Caco-2 (cell line): Measurements from ENCODE around the gene FHOD1. TPM values are rescaled to one million over a fixed set of nuclear protein-coding genes. Genes with fewer than 3 reads are reported as not detected.

Experiments
- BruUV-seq: library from RNA; stranded (reverse); fragments of 400-500 nt; replicated peaks from 2 replicates; lab custom pipeline; 2021; lab: Mats Ljungman, UMichigan
- CTCF ChIA-PET: fragments of 300-600 bp; sonication (Branson Sonifier 250); formaldehyde crosslinking; loops from one replicate; lab custom pipeline; 2022; ENCODE audit warnings: antibody characterized with exemption; lab: Charles Lee
- POLR2A ChIA-PET: fragments of 300-600 bp; sonication (Branson Sonifier 250); formaldehyde crosslinking; loops from one replicate; lab custom pipeline; 2022; ENCODE audit warnings: antibody characterized with exemption; lab: Charles Lee
- DNase-seq, 2 experiments: peaks; one replicate each; pipeline versions ENCODE4 v3.0.0 to v3.0.0-alpha.2; 2020 to 2022
- H3K27me3 ChIP-seq: replicated peaks from 2 replicates; pipeline ENCODE4 v1.6.0; 2011; ENCODE audit warnings: low read length; ENCODE audit not compliant: control insufficient read depth, insufficient read depth
- H3K36me3 ChIP-seq: 2 replicates; pipeline ENCODE4 v1.5.1; 2011; ENCODE audit warnings: low read length; ENCODE audit not compliant: control insufficient read depth, insufficient read depth
- H3K4me1 ChIP-seq: fragments of 250-450 bp; sonication (Bioruptor Pico); 2 replicates; pipeline ENCODE4 v1.5.1; 2020; ENCODE audit warnings: mild to moderate bottlenecking
- H3K4me3 ChIP-seq: 2 replicates; pipeline ENCODE4 v1.5.1; 2011; ENCODE audit warnings: low read depth, mild to moderate bottlenecking, control low read depth, low read length
- H3K9me3 ChIP-seq: fragments of 250-450 bp; sonication (Bioruptor Pico); 2 replicates; pipeline ENCODE4 v1.5.1; 2020; ENCODE audit warnings: mild to moderate bottlenecking, moderate library complexity
- H3K27ac Mint-ChIP-seq: one replicate; pipeline ENCODE4 v1.8.0; 2022; ENCODE audit warnings: mixed read lengths; ENCODE audit not compliant: unreplicated experiment
- H3K27me3 Mint-ChIP-seq: one replicate; pipeline ENCODE4 v1.8.0; 2022; ENCODE audit warnings: mixed read lengths; ENCODE audit not compliant: insufficient read depth, unreplicated experiment
- H3K36me3 Mint-ChIP-seq: one replicate; pipeline ENCODE4 v1.8.0; 2022; ENCODE audit warnings: mild to moderate bottlenecking, mixed read lengths; ENCODE audit not compliant: insufficient read depth, unreplicated experiment
- H3K4me1 Mint-ChIP-seq: one replicate; pipeline ENCODE4 v1.8.0; 2022; ENCODE audit warnings: low read depth, mixed read lengths; ENCODE audit not compliant: unreplicated experiment
- H3K4me3 Mint-ChIP-seq: one replicate; pipeline ENCODE4 v1.8.0; 2022; ENCODE audit warnings: mild to moderate bottlenecking, moderate library complexity, mixed read lengths; ENCODE audit not compliant: unreplicated experiment
- H3K9me3 Mint-ChIP-seq: one replicate; pipeline ENCODE4 v1.8.0; 2022; ENCODE audit warnings: mixed read lengths; ENCODE audit not compliant: unreplicated experiment
- CTCF ChIP-seq, 2 experiments: fragments of 200-600 bp in 1 of 2; IDR thresholded peaks; 1 replicate in 1 of 2; 2 replicates in 1 of 2; pipeline versions ENCODE4 v1.5.1 to v1.8.0; 2011 to 2022; ENCODE audit warnings: antibody characterized with exemption in 1 of 2, control low read depth in 1 of 2, inconsistent platforms in 1 of 2, low read depth in 1 of 2, low read length in 1 of 2, mild to moderate bottlenecking in 1 of 2, moderate library complexity in 1 of 2; ENCODE audit not compliant: insufficient read depth in 1 of 2, severe bottlenecking in 1 of 2, unreplicated experiment in 1 of 2
- intact Hi-C: fragments of 100-400 bp; cut with micrococcal nuclease; formaldehyde crosslinking; loops from one replicate; pipeline ENCODE4 v1.10.0; 2022; ENCODE audit not compliant: unreplicated experiment
- total RNA-seq: library from RNA; stranded (reverse); gene quantifications from 2 replicates; pipeline ENCODE4 v1.2.3, GENCODE V29; 2022

The FHOD1 gene
- total RNA-seq, 1 experiment from 2014 or later, result 69.0 TPM

GRCh38 chr16:67226804-67227566 is 20.3 kb downstream of the FHOD1 start, which contains the start of gene TMEM208:
TSS of gene TMEM208 (plus strand) at chr16:67227130. CDS start at chr16:67227219, 89 bp downstream.
- peak in 1 of 2 experiments; percentile 28 for TF ChIP-seq CTCF (IDR thresholded peaks at IDR 0.05; ENCODE audit: insufficient read depth in 1 of 2, low read depth in 1 of 2, low read length in 1 of 2, severe bottlenecking in 1 of 2, unreplicated experiment in 1 of 2)
- Mint-ChIP-seq H3K36me3 (peaks cover 49% of the 10 kb centered on the region), H3K27ac (peak within 1 kb of the TSS; percentile 98), H3K4me3 (peak within 1 kb of the TSS; percentile 98), H3K27me3 (no peaks in the 10 kb centered on the region), H3K4me1 (peaks cover 20% of the 10 kb centered on the region), H3K9me3 (no peaks in the 10 kb centered on the region)
- peaks cover 11% of the 10 kb centered on the region for H3K36me3 ChIP-seq
- intact Hi-C loops, result loop anchor here (1.0 to 2.0 kb wide), 2 partner anchors 19 to 28 kb away; partner anchors contain the start of gene ELMO3
- CTCF ChIA-PET, result interaction anchor here (0.6 to 2.2 kb wide), 12 partner anchors 10 to 262 kb away, joined by 3 to 31 read pairs (median 4); partner anchors contain the start of genes ELMO3 and FHOD1
- peak; percentile 100 for DNase-seq
- POLR2A ChIA-PET, result interaction anchor here (0.5 to 1.6 kb wide), 12 partner anchors 10 to 433 kb away, joined by 3 to 55 read pairs (median 4); partner anchors contain the start of genes ACD, E2F4, ELMO3 and FHOD1
- peaks cover 7% of the 10 kb centered on the region; the same call in 1 of the 2 replicates for H3K4me1 ChIP-seq
- H3K27me3 ChIP-seq, result no peaks in the 10 kb centered on the region
- no peaks in the 10 kb centered on the region for H3K9me3 ChIP-seq
- peak within 1 kb of the TSS; percentile 96 for H3K4me3 ChIP-seq
- no TSS peak for BruUV-seq

GRCh38 chr16:67226295-67226803 is 20.9 kb downstream of the FHOD1 start:
- H3K4me3 Mint-ChIP-seq, result peak overlapping the region; percentile 98
- peak overlapping the region; percentile 98 for H3K27ac Mint-ChIP-seq
- H3K4me1 Mint-ChIP-seq, result peaks cover 20% of the 10 kb centered on the region
- no peaks in the 10 kb centered on the region for H3K9me3 Mint-ChIP-seq
- Histone ChIP-seq H3K4me1 (peaks cover 7% of the 10 kb centered on the region; the same call in 1 of the 2 replicates), H3K4me3 (peak overlapping the region; percentile 96), H3K9me3 (no peaks in the 10 kb centered on the region), H3K36me3 (peaks cover 10% of the 10 kb centered on the region), H3K27me3 (no peaks in the 10 kb centered on the region)
- ChIA-PET POLR2A (interaction anchor here (0.6 to 1.6 kb wide), 11 partner anchors 9 to 434 kb away, joined by 3 to 55 read pairs (median 4); partner anchors contain the start of genes ACD, E2F4, ELMO3 and FHOD1), CTCF (interaction anchor here (0.7 to 2.2 kb wide), 10 partner anchors 10 to 208 kb away, joined by 3 to 31 read pairs (median 4); partner anchors contain the start of genes ELMO3 and FHOD1)
- DNase-seq, result no peak
- no peaks in the 10 kb centered on the region for H3K27me3 Mint-ChIP-seq
- no TSS peak for BruUV-seq
- peaks cover 44% of the 10 kb centered on the region for H3K36me3 Mint-ChIP-seq
- intact Hi-C loops, result loop anchor here (2.0 kb wide), 1 partner anchor 28 kb away; the partner anchor contains the start of gene ELMO3
- TF ChIP-seq CTCF (IDR thresholded peaks at IDR 0.05; ENCODE audit: insufficient read depth in 1 of 2, low read depth in 1 of 2, low read length in 1 of 2, severe bottlenecking in 1 of 2, unreplicated experiment in 1 of 2), result no peak

- intact Hi-C loops, result no loop called here
- Histone ChIP-seq H3K27me3 (no peaks in the 10 kb centered on the region), H3K36me3 (0 out of 2 replicates have a peak, but pooled peaks cover 4% of the 10 kb centered on the region), H3K9me3 (no peaks in the 10 kb centered on the region), H3K4me1 (peaks cover 7% of the 10 kb centered on the region; the same call in 1 of the 2 replicates), H3K4me3 (no peak overlapping the region)
- BruUV-seq, result no TSS peak
- ChIA-PET CTCF (interaction anchor here (0.9 to 1.5 kb wide), 3 partner anchors 26 to 686 kb away, joined by 3 read pairs; no protein-coding TSS in a partner anchor), POLR2A (no interaction called here)
- Mint-ChIP-seq H3K4me1 (peaks cover 27% of the 10 kb centered on the region), H3K27me3 (peaks cover 4% of the 10 kb centered on the region), H3K27ac (no peak overlapping the region), H3K9me3 (no peaks in the 10 kb centered on the region), H3K4me3 (no peak overlapping the region), H3K36me3 (peaks cover 22% of the 10 kb centered on the region)
- no peak for DNase-seq
- TF ChIP-seq CTCF (IDR thresholded peaks at IDR 0.05; ENCODE audit: insufficient read depth in 1 of 2, low read depth in 1 of 2, low read length in 1 of 2, severe bottlenecking in 1 of 2, unreplicated experiment in 1 of 2), result no peak
These were observed 23.3 kb downstream of the FHOD1 start for GRCh38 chr16:67223992-67224391.
